ENCODE measurements around the gene RNASEH1.

The RNASEH1 gene

GRCh38 chr2:3603536-3604206 lies 45.5 kb upstream of the RNASEH1 start:
- TF ChIP-seq CTCF (IDR thresholded peaks at IDR 0.05; ENCODE audit: low read depth, low read length) (no peak), MAX (IDR thresholded peaks at IDR 0.05; ENCODE audit: low read depth, low read length) (no peak), POLR2A (IDR thresholded peaks at IDR 0.05; ENCODE audit: extremely low read depth, insufficient read length) (no peak), MYC (IDR thresholded peaks at IDR 0.05; ENCODE audit: low read depth, low read length) (no peak)
- DNase-seq (ENCODE audit: low read depth): no peak
- H3K4me3 ChIP-seq (ENCODE audit: low read depth, low read length): no peak overlapping the region

GRCh38 chr2:3602553-3603339 lies 44.6 kb upstream of the RNASEH1 start:
- no peak for DNase-seq (ENCODE audit: low read depth)
- no peak for TF ChIP-seq CTCF (IDR thresholded peaks at IDR 0.05; ENCODE audit: low read depth, low read length)
- no peak for TF ChIP-seq MYC (IDR thresholded peaks at IDR 0.05; ENCODE audit: low read depth, low read length)
- no peak for TF ChIP-seq POLR2A (IDR thresholded peaks at IDR 0.05; ENCODE audit: extremely low read depth, insufficient read length)
- no peak for TF ChIP-seq MAX (IDR thresholded peaks at IDR 0.05; ENCODE audit: low read depth, low read length)
- H3K4me3 ChIP-seq (ENCODE audit: low read depth, low read length): no peak overlapping the region

GRCh38 chr2:3601561-3602271 lies 43.6 kb upstream of the RNASEH1 start:
- no peak for TF ChIP-seq MAX (IDR thresholded peaks at IDR 0.05; ENCODE audit: low read depth, low read length)
- no peak for TF ChIP-seq CTCF (IDR thresholded peaks at IDR 0.05; ENCODE audit: low read depth, low read length)
- no peak for TF ChIP-seq MYC (IDR thresholded peaks at IDR 0.05; ENCODE audit: low read depth, low read length)
- no peak for TF ChIP-seq POLR2A (IDR thresholded peaks at IDR 0.05; ENCODE audit: extremely low read depth, insufficient read length)
- DNase-seq (ENCODE audit: low read depth): no peak
- H3K4me3 ChIP-seq (ENCODE audit: low read depth, low read length): no peak overlapping the region

GRCh38 chr2:3600256-3600855 lies 42.2 kb upstream of the RNASEH1 start:
- TF ChIP-seq CTCF (IDR thresholded peaks at IDR 0.05; ENCODE audit: low read depth, low read length) (no peak), MAX (IDR thresholded peaks at IDR 0.05; ENCODE audit: low read depth, low read length) (no peak), POLR2A (IDR thresholded peaks at IDR 0.05; ENCODE audit: extremely low read depth, insufficient read length) (no peak), MYC (IDR thresholded peaks at IDR 0.05; ENCODE audit: low read depth, low read length) (no peak)
- no peak for DNase-seq (ENCODE audit: low read depth)
- no peak overlapping the region for H3K4me3 ChIP-seq (ENCODE audit: low read depth, low read length)

Measured in NB4 (cell line).